K562 (cell line): Measurements from ENCODE around the gene STC2. TPM values are rescaled to one million over a fixed set of nuclear protein-coding genes. Genes with fewer than 3 reads are reported as not detected.

ENCODE experiments used
- ATAC-seq: fragments of 200-7000 bp; cut with Tn5 transposase; 3 replicates; pipeline ENCODE4 v1.9.1; 2020; ENCODE audit warnings: moderate library complexity
- BruUV-seq: library from RNA; stranded (reverse); fragments of 400-500 nt; replicated peaks from 2 replicates; lab custom pipeline; 2021; lab: Mats Ljungman, UMichigan
- CTCF ChIA-PET: fragments of 300-600 bp; formaldehyde crosslinking; extraction: SDS; loops from one replicate; lab custom pipeline; 2021; ENCODE audit warnings: low intra/inter-chr PET ratio; lab: Yijun Ruan, JAX
- POLR2A ChIA-PET: fragments of 300-600, 350-650 bp; sonication (Branson Sonifier 250); formaldehyde crosslinking; extraction: SDS; loops from one replicate; lab custom pipeline; 2021; ENCODE audit warnings: antibody characterized with exemption, inconsistent platforms; lab: Yijun Ruan, JAX
- DNase-seq, 4 experiments: peaks; one replicate each; pipeline versions ENCODE4 v3.0.0 to v3.0.0-alpha.2; 2011 to 2018; ENCODE audit warnings: low spot score in 3 of 4, mixed read lengths in 3 of 4; ENCODE audit errors: extremely low read depth in 1 of 4
- FAIRE-seq: peaks from 2 replicates; lab custom pipeline; 2011; peaks lifted over from hg19 to GRCh38; lab: Jason Lieb, UNC
- H2AFZ ChIP-seq: 2 replicates; pipeline ENCODE4 v1.6.0; 2011; ENCODE audit warnings: low read depth, low read length, control low read depth, inconsistent platforms
- H3K27ac ChIP-seq: fragments of 200-600 bp; 3 replicates; pipeline ENCODE4 v1.8.0; 2011; ENCODE audit warnings: low read depth, mild to moderate bottlenecking, control low read depth, inconsistent platforms, low read length, moderate library complexity, mixed read lengths; ENCODE audit errors: extremely low read depth
- H3K27me3 ChIP-seq, 2 experiments: fragments of 300-600 bp in 1 of 2; 2 replicates in 1 of 2; 3 replicates in 1 of 2; pipeline versions ENCODE4 v1.6.0 to v1.8.0; 2011; ENCODE audit warnings: inconsistent platforms in 2 of 2, low read length in 2 of 2, mild to moderate bottlenecking in 1 of 2, mixed read lengths in 1 of 2, moderate library complexity in 1 of 2; ENCODE audit not compliant: control insufficient read depth in 2 of 2, insufficient read depth in 2 of 2
- H3K36me3 ChIP-seq: fragments of 300-600 bp; 3 replicates; pipeline ENCODE4 v1.8.0; 2011; ENCODE audit warnings: mild to moderate bottlenecking, low read length, inconsistent platforms; ENCODE audit not compliant: control insufficient read depth, insufficient read depth
- H3K4me1 ChIP-seq, 2 experiments: fragments of 200-600 bp in 1 of 2; replicated peaks in 1 of 2; 2 replicates in 1 of 2; 3 replicates in 1 of 2; pipeline versions ENCODE4 v1.5.1 to v1.8.0; 2011; ENCODE audit warnings: inconsistent platforms in 2 of 2, low read length in 2 of 2, mild to moderate bottlenecking in 1 of 2, mixed read lengths in 1 of 2, moderate library complexity in 1 of 2; ENCODE audit not compliant: control insufficient read depth in 2 of 2, insufficient read depth in 2 of 2
- H3K4me2 ChIP-seq: 2 replicates; pipeline ENCODE4 v1.6.1; 2011; ENCODE audit warnings: low read length, control low read depth, inconsistent platforms, mixed read lengths; ENCODE audit not compliant: insufficient read depth
- H3K4me3 ChIP-seq: fragments of 200-600 bp; sonication (generic), shearing (Covaris generic); 2 replicates; pipeline ENCODE4 v1.5.1; 2016; ENCODE audit warnings: control low read depth, inconsistent platforms
- H3K79me2 ChIP-seq: fragments of 200-600 bp; 3 replicates; pipeline ENCODE4 v1.8.0; 2011; ENCODE audit warnings: low read length, inconsistent platforms; ENCODE audit not compliant: control insufficient read depth, insufficient read depth
- H3K9ac ChIP-seq, 2 experiments: 2 replicates each; pipeline versions ENCODE4 v1.6.0 to v1.6.1; 2011; ENCODE audit warnings: low read depth in 2 of 2, low read length in 2 of 2, control low read depth in 1 of 2, inconsistent platforms in 1 of 2, mild to moderate bottlenecking in 1 of 2, mixed read lengths in 1 of 2; ENCODE audit not compliant: insufficient read depth in 1 of 2
- H3K9me1 ChIP-seq: one replicate; pipeline ENCODE4 v1.6.0; 2011; ENCODE audit warnings: inconsistent platforms, mild to moderate bottlenecking, low read length, moderate library complexity; ENCODE audit not compliant: control insufficient read depth, insufficient read depth
- H3K9me3 ChIP-seq: replicated peaks from 2 replicates; pipeline ENCODE4 v1.5.1; 2011; ENCODE audit warnings: low read depth, low read length, inconsistent platforms; ENCODE audit not compliant: control insufficient read depth, insufficient read depth
- H4K20me1 ChIP-seq: replicated peaks from 2 replicates; pipeline ENCODE4 v1.6.1; 2011; ENCODE audit warnings: low read length, inconsistent platforms, mixed read lengths; ENCODE audit not compliant: control insufficient read depth, insufficient read depth
- BRF2 ChIP-seq: IDR thresholded peaks from 3 replicates; pipeline ENCODE4 v1.6.1; 2011; ENCODE audit warnings: borderline replicate concordance, mild to moderate bottlenecking; ENCODE audit not compliant: insufficient read length, insufficient read depth
- CREB3L1 ChIP-seq: fragments of 450-650 bp; IDR thresholded peaks from 2 replicates; pipeline ENCODE4 v1.6.1; 2014; ENCODE audit warnings: low read depth, mild to moderate bottlenecking, moderate library complexity, borderline replicate concordance
- ESRRA ChIP-seq: fragments of 450-650 bp; IDR thresholded peaks from 2 replicates; pipeline ENCODE4 v1.6.1; 2014; ENCODE audit warnings: low read depth, mild to moderate bottlenecking, moderate library complexity, borderline replicate concordance
- ESRRB ChIP-seq: fragments of 250-450 bp; sonication (Bioruptor Pico); IDR thresholded peaks from 2 replicates; pipeline ENCODE4 v1.5.0; 2020; ENCODE audit warnings: mild to moderate bottlenecking, moderate library complexity, borderline replicate concordance
- KDM1A ChIP-seq, 2 experiments: fragments of 450-650 bp; IDR thresholded peaks; 2 replicates each; pipeline ENCODE4 v1.6.1; 2016; ENCODE audit warnings: mild to moderate bottlenecking in 2 of 2
- NFIC ChIP-seq: fragments of 450-650 bp; IDR thresholded peaks from 2 replicates; pipeline ENCODE4 v1.6.1; 2017; ENCODE audit warnings: mild to moderate bottlenecking, inconsistent platforms
- NR2C1 ChIP-seq, 2 experiments: fragments of 450-650 bp; IDR thresholded peaks; 2 replicates each; pipeline ENCODE4 v1.6.1; 2017; ENCODE audit warnings: mild to moderate bottlenecking in 2 of 2, antibody characterized with exemption in 1 of 2, inconsistent platforms in 1 of 2, missing compliant biosample characterization in 1 of 2, missing genetic modification characterization in 1 of 2
- NR3C1 ChIP-seq: sonication (generic); formaldehyde crosslinking; IDR thresholded peaks from 2 replicates; pipeline ENCODE4 v1.8.1; 2022; ENCODE audit warnings: missing genetic modification reagents
- OTX1 ChIP-seq: fragments of 450-650 bp; formaldehyde crosslinking; IDR thresholded peaks from 2 replicates; pipeline ENCODE4 v1.4.0; 2022; ENCODE audit warnings: mild to moderate bottlenecking
- PBX2 ChIP-seq, 2 experiments: IDR thresholded peaks in 1 of 2; conservative IDR thresholded peaks in 1 of 2; 2 replicates each; pipeline ENCODE4 v1.6.1; 2016; ENCODE audit warnings: low read depth in 2 of 2, mild to moderate bottlenecking in 1 of 2, missing compliant biosample characterization in 1 of 2, missing genetic modification characterization in 1 of 2, moderate library complexity in 1 of 2
- PCBP2 ChIP-seq: fragments of 200-400 bp; formaldehyde crosslinking; IDR thresholded peaks from 2 replicates; pipeline ENCODE4 v1.6.1; 2018; ENCODE audit warnings: low read length, low read depth, mild to moderate bottlenecking, moderate library complexity; ENCODE audit not compliant: poor library complexity, severe bottlenecking
- RBM25 ChIP-seq: fragments of 200-400 bp; formaldehyde crosslinking; IDR thresholded peaks from 2 replicates; pipeline ENCODE4 v1.6.1; 2018; ENCODE audit warnings: low read length, low read depth, moderate library complexity; ENCODE audit not compliant: severe bottlenecking
- SAFB2 ChIP-seq: fragments of 200-400 bp; formaldehyde crosslinking; IDR thresholded peaks from 2 replicates; pipeline ENCODE4 v1.6.1; 2018; ENCODE audit warnings: borderline replicate concordance, low read length, low read depth, moderate library complexity; ENCODE audit not compliant: severe bottlenecking
- ZSCAN29 ChIP-seq: fragments of 450-650 bp; IDR thresholded peaks from 2 replicates; pipeline ENCODE4 v1.6.1; 2017
- WGBS: fragments of 100-300 bp; shearing (Covaris generic); methylation state at CpG from one replicate; pipeline ENCODE4 v1.1.6; 2016; ENCODE audit warnings: low coverage, mixed read lengths; ENCODE audit not compliant: insufficient coverage; ENCODE audit errors: missing lambda C conversion rate; 5-methylcytosine and 5-hydroxymethylcytosine counted together
- in situ Hi-C: fragments of 300-500 bp; cut with MboI; formaldehyde crosslinking; loops from 4 replicates; pipeline ENCODE4 v1.15.0; 2018; ENCODE audit warnings: inconsistent platforms, mixed read lengths
- intact Hi-C: fragments of 100-400 bp; cut with micrococcal nuclease; formaldehyde crosslinking; loops from 2 replicates; pipeline ENCODE4 v1.14.2; 2022
- polyA plus RNA-seq, 8 experiments: library from polyadenylated mRNA; depleted of rRNA in 4 of 8; stranded (reverse) in 5 of 8; unstranded in 3 of 8; fragments of >200 nt; fragmentation: Nextera tagmentation in 2 of 8; fragmentation: Illumina TruSeq in 1 of 8; extraction: Ambion mirVana in 2 of 8; extraction: Trizol in 1 of 8; gene quantifications; 2 replicates each; pipeline versions ENCODE4 v1.2.1 to v1.2.3, GENCODE V29; 2011 to 2014; ENCODE audit warnings: inconsistent platforms in 1 of 8, missing spikeins in 1 of 8
- total RNA-seq, 7 experiments: library from RNA; depleted of rRNA in 6 of 7; stranded (reverse); fragments of >200 nt in 6 of 7; fragmentation: Illumina TruSeq in 2 of 7; extraction: Trizol in 2 of 7; gene quantifications; 2 replicates each; pipeline versions ENCODE4 v1.2.1 to v1.2.3, GENCODE V29; 2011 to 2021; ENCODE audit warnings: low replicate concordance in 1 of 7

STC2 gene
- total and polyA plus RNA-seq, 9 of the 15 experiments (the other 6 are each of a cell fraction or from before 2014, with no cell fraction given) = 0.62 to 31.7 (median 7.4) TPM

DNA sequence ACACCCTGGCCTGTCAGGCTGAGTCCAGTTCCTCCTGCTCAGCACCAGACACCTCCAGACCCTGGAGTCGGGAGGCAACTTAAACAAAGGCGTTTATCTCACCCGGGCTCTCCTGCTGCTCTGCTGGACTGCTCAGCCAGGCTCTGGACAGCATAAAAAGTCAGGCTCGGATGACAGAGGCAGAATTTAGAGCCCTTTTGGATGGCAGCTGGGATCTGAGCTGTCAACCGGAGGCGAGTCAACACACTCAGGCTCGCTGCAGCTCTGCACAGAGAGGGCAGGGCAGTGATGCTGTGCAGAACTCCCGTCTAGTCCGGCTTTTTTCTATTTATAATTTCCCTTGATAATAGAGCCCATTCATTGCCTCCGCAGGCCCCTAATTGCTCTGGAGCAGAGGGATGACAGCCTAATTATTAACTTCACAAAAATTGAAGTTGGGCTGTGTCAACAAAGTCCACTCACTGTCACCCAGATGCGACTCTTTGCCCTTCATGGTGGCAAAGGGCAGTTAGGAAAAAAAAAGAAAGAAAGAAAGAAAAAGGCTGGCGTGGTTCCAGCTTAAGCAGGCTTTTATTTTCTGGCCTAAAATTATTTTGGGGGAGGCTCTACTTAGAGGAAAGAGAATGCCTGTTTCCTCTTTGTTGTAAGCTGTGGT lies 37.6 kb downstream of the STC2 start (continued):
- no peak for TF ChIP-seq PBX2 (CRISPR knock-in tag; IDR thresholded peaks at IDR 0.05; ENCODE audit: low read depth)
- 0 out of 2 replicates have a peak, but pooled peaks have one; percentile 14 for TF ChIP-seq PBX2 (tag; conservative IDR thresholded peaks at IDR 0.05; ENCODE audit: low read depth)
- TF ChIP-seq NFIC = peak; percentile 28; the same call in 1 of the 2 replicates
- TF ChIP-seq SAFB2 = no peak

- no TSS peak for BruUV-seq
- Histone ChIP-seq H3K27me3 (peaks cover 23 to 41% of the 10 kb centered on the region in 2 experiments), H3K9ac (no peak overlapping the region), H2AFZ (no peak overlapping the region), H3K4me3 (no peak overlapping the region), H3K4me2 (no peak overlapping the region), H3K36me3 (no peaks in the 10 kb centered on the region), H4K20me1 (0 out of 2 replicates have a peak, but pooled peaks cover 3% of the 10 kb centered on the region), H3K79me2 (no peaks in the 10 kb centered on the region), H3K27ac (no peak overlapping the region), H3K9me1 (no peaks in the 10 kb centered on the region), H3K4me1 (peaks cover 6 to 7% of the 10 kb centered on the region in 2 experiments; a peak in 4 of 5 replicates), H3K9me3 (no peaks in the 10 kb centered on the region)
- ChIA-PET POLR2A (interaction anchor here (0.6 kb wide), 1 partner anchor 43 kb away, joined by 3 read pairs; no protein-coding TSS in a partner anchor), CTCF (no interaction called here)
- FAIRE-seq (no peak), DNase-seq (no peak), ATAC-seq (no peak)
- intact Hi-C loops = no loop called here
- in situ Hi-C loops = no loop called here
- WGBS = 12% methylated on average over 3 of the region's 3 CpGs
- TF ChIP-seq BRF2 (no peak), PCBP2 (peak; percentile 40), NR3C1 (no peak), KDM1A (IDR thresholded peaks at IDR 0.05) (peak in 1 of 2 experiments; percentile 20; a peak in 1 of 4 replicates), NR2C1 (IDR thresholded peaks at IDR 0.05) (no peak), NR2C1 (tag; IDR thresholded peaks at IDR 0.05) (no peak), ESRRB (CRISPR knock-in tag) (no peak), RBM25 (peak; percentile 76), ZSCAN29 (no peak), OTX1 (no peak), ESRRA (peak; percentile 73; the same call in 1 of the 2 replicates), CREB3L1 (no peak)
Measured at GRCh38 chr5:173289372-173289771, 38.8 kb downstream of the STC2 start.
